Adrenal gland (tissue), 5 donors: ENCODE data around the gene RNF125.

Experiments used
- CTCF ChIP-seq, 6 experiments: fragments of 450-650 bp in 4 of 6; fragments of 200-600 bp in 2 of 6; sonication (generic) in 1 of 6; IDR thresholded peaks; 1 replicate in 5 of 6; 2 replicates in 1 of 6; pipeline versions ENCODE4 v1.5.1 to v1.8.0; 2016 to 2021; ENCODE audit warnings: antibody characterized with exemption in 6 of 6, mild to moderate bottlenecking in 2 of 6, moderate library complexity in 1 of 6
- POLR2A ChIP-seq, 2 donors: fragments of 450-650 bp; IDR thresholded peaks; one replicate each; pipeline ENCODE4 v1.6.1; 2017; ENCODE audit warnings: antibody characterized with exemption in 2 of 2, mild to moderate bottlenecking in 2 of 2, moderate library complexity in 1 of 2
- donor health status: DM: no; HTN: no; CAD: no.

- TF ChIP-seq CTCF (IDR thresholded peaks at IDR 0.05) (no peak), POLR2A (IDR thresholded peaks at IDR 0.05) (no peak)
Observed at GRCh38 chr18:32029558-32029957, 10.9 kb downstream of the RNF125 start.
